Stimulated activated CD4-positive, alpha-beta T cell treated with anti-CD3 and anti-CD28 coated beads, Interleukin-12 subunit alpha, Interleukin-12 subunit beta, amount 100 ng/mL, for 48 hours (primary cell): ENCODE data around the gene SPATA32.

Experiments
- DNase-seq, 3 donors: peaks; one replicate each; pipeline ENCODE4 v3.0.0-alpha.2; 2020; ENCODE audit warnings: low read depth in 2 of 3, low spot score in 1 of 3

SPATA32 gene

DNA sequence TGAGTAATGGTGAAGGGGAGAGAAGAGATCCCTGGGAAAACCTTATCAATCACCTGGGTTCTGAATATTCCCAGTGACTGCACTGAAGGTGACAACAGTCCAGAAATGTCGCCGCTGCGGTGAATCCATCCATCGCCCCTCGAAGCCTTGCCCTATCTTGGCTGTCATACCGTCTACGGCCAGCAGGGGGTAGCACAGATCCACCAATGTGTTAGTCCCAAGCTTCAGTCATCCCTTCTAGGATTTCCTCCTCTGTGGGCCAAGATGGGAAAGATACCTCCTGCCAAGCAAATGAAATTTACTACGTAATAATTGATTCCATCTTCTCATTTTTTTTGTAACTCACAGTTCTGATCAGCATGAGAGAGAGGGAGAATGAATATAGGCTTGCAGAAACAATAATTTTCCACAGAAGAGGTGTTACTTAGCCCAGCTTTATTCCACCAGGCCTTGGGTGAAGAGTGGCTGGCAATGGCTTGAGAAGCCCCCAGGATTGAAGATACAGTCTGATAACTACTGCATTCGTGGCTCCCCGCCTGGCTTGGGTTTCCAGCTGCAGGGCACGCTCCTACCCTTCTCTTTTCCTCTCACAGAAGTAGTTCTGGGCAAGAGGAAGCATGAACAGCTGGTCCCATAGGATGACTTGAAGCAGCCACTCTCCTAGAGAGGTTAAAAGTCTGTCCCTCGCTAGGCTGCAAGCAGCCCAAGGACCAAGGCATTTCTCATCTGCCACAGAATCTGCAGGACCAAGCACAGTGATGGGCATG, 42.8 kb downstream of the SPATA32 start:
- peak; percentile 80 to 95 (median 82) for DNase-seq
